HG03159 (cell line): ENCODE data around the gene AMMECR1.
"Not testable (repeated sequence)": the region's sequence is repeated elsewhere in the genome, so short reads cannot be mapped to it uniquely, and the experiment has no call there.

Experiments used
- ATAC-seq: cut with Tn5 transposase; IDR thresholded peaks from one replicate; pipeline ENCODE4 v1.9.1; 2021; ENCODE audit warnings: mild to moderate bottlenecking, moderate library complexity; ENCODE audit not compliant: unreplicated experiment

The AMMECR1 gene

GRCh38 chrX:110259117-110259516, 58.8 kb downstream of the AMMECR1 start:
- no peak for ATAC-seq

GRCh38 chrX:110258552-110258951, 59.3 kb downstream of the AMMECR1 start:
- ATAC-seq: no peak

GRCh38 chrX:110257889-110258288, 60.0 kb downstream of the AMMECR1 start:
- no peak for ATAC-seq

GRCh38 chrX:110252711-110253110, 65.2 kb downstream of the AMMECR1 start:
- ATAC-seq: no peak

GRCh38 chrX:110251961-110252360, 65.9 kb downstream of the AMMECR1 start:
- no peak for ATAC-seq

GRCh38 chrX:110251526-110251925, 66.4 kb downstream of the AMMECR1 start:
- no peak for ATAC-seq

- no peak for ATAC-seq
Observed at GRCh38 chrX:110250847-110251246, 67.0 kb downstream of the AMMECR1 start.

- no peak for ATAC-seq
Observed at GRCh38 chrX:110248578-110248977, 69.3 kb downstream of the AMMECR1 start.

- ATAC-seq: no peak
Observed at GRCh38 chrX:110245011-110245410, 72.9 kb downstream of the AMMECR1 start.

- no peak for ATAC-seq
Observed at GRCh38 chrX:110242371-110242770, 75.5 kb downstream of the AMMECR1 start.

GRCh38 chrX:110241816-110242215, 76.1 kb downstream of the AMMECR1 start:
- ATAC-seq: no peak

GRCh38 chrX:110238259-110238658, 79.6 kb downstream of the AMMECR1 start:
- ATAC-seq: not testable (repeated sequence)

GRCh38 chrX:110231485-110231884, 86.4 kb downstream of the AMMECR1 start:
- ATAC-seq: not testable (repeated sequence)

- not testable (repeated sequence) for ATAC-seq
Observed at GRCh38 chrX:110229497-110230111, 88.3 kb downstream of the AMMECR1 start.

- ATAC-seq: no peak
Observed at GRCh38 chrX:110228453-110228852, 89.4 kb downstream of the AMMECR1 start.

- no peak for ATAC-seq
Observed at GRCh38 chrX:110226931-110227330, 91.0 kb downstream of the AMMECR1 start.

GRCh38 chrX:110224926-110225617, 92.8 kb downstream of the AMMECR1 start:
- no peak for ATAC-seq

- ATAC-seq: no peak
Observed at GRCh38 chrX:110222497-110223257, 95.2 kb downstream of the AMMECR1 start.

GRCh38 chrX:110219920-110220319, 98.0 kb downstream of the AMMECR1 start:
- ATAC-seq: no peak

GRCh38 chrX:110218591-110218990, 99.3 kb downstream of the AMMECR1 start:
- ATAC-seq: no peak

GRCh38 chrX:110216027-110216426, 101.9 kb downstream of the AMMECR1 start:
- ATAC-seq: no peak

GRCh38 chrX:110215411-110215810, 102.5 kb downstream of the AMMECR1 start:
- ATAC-seq: no peak
